Measurements from ENCODE around the gene CLSTN3.

DNA sequence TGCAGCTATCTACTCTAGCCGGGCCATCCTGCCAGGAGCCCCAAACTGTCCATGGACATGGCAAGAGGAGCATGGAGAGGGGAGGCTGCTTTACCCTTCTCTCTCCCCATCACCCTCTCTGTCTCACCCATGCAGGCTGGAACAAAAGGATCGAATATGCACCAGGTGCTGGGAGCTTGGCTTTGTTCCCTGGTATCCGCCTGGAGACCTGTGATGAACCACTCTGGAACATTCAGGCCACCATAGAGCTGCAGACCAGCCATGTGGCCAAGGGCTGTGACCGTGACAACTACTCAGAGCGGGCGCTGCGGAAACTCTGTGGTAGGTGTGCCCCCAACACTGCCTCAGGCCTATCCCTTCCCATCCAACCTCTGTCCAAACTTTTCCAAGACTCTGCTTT lies 5.9 kb downstream of the CLSTN3 start:
- TF ChIP-seq CEBPB (IDR thresholded peaks at IDR 0.05; ENCODE audit: borderline replicate concordance in 1 of 2, low read depth in 2 of 2, low read length in 2 of 2) (no peak), POLR2A (IDR thresholded peaks at IDR 0.05; ENCODE audit: low read depth, low read length) (no peak), TCF12 (IDR thresholded peaks at IDR 0.05; ENCODE audit: low read depth, low read length) (no peak), TARDBP (IDR thresholded peaks at IDR 0.05; ENCODE audit: borderline replicate concordance) (no peak), CREB1 (IDR thresholded peaks at IDR 0.05; ENCODE audit: low read depth) (no peak), MYC (IDR thresholded peaks at IDR 0.05; ENCODE audit: insufficient read depth, insufficient read length, insufficient replicate concordance, low read length, severe bottlenecking) (no peak), FOXK2 (IDR thresholded peaks at IDR 0.05) (no peak), POLR2AphosphoS5 (IDR thresholded peaks at IDR 0.05; ENCODE audit: low read length) (no peak), JUND (IDR thresholded peaks at IDR 0.05; ENCODE audit: low read depth, low read length) (no peak), CHD2 (IDR thresholded peaks at IDR 0.05; ENCODE audit: borderline replicate concordance, low read depth, low read length) (no peak)
- TF ChIP-seq, protein P1, sequence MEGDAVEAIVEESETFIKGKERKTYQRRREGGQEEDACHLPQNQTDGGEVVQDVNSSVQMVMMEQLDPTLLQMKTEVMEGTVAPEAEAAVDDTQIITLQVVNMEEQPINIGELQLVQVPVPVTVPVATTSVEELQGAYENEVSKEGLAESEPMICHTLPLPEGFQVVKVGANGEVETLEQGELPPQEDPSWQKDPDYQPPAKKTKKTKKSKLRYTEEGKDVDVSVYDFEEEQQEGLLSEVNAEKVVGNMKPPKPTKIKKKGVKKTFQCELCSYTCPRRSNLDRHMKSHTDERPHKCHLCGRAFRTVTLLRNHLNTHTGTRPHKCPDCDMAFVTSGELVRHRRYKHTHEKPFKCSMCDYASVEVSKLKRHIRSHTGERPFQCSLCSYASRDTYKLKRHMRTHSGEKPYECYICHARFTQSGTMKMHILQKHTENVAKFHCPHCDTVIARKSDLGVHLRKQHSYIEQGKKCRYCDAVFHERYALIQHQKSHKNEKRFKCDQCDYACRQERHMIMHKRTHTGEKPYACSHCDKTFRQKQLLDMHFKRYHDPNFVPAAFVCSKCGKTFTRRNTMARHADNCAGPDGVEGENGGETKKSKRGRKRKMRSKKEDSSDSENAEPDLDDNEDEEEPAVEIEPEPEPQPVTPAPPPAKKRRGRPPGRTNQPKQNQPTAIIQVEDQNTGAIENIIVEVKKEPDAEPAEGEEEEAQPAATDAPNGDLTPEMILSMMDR (IDR thresholded peaks at IDR 0.05 in 2 of 3, conservative IDR thresholded peaks at IDR 0.05 in 1 of 3; ENCODE audit: control insufficient read depth in 2 of 3, extremely low read depth in 1 of 3, insufficient read depth in 1 of 3, low read depth in 3 of 3, low read length in 3 of 3), result no peak
- TF ChIP-seq, protein P2, sequence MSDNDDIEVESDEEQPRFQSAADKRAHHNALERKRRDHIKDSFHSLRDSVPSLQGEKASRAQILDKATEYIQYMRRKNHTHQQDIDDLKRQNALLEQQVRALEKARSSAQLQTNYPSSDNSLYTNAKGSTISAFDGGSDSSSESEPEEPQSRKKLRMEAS (IDR thresholded peaks at IDR 0.05; ENCODE audit: low read depth, low read length), result no peak
- TF ChIP-seq, protein P3, sequence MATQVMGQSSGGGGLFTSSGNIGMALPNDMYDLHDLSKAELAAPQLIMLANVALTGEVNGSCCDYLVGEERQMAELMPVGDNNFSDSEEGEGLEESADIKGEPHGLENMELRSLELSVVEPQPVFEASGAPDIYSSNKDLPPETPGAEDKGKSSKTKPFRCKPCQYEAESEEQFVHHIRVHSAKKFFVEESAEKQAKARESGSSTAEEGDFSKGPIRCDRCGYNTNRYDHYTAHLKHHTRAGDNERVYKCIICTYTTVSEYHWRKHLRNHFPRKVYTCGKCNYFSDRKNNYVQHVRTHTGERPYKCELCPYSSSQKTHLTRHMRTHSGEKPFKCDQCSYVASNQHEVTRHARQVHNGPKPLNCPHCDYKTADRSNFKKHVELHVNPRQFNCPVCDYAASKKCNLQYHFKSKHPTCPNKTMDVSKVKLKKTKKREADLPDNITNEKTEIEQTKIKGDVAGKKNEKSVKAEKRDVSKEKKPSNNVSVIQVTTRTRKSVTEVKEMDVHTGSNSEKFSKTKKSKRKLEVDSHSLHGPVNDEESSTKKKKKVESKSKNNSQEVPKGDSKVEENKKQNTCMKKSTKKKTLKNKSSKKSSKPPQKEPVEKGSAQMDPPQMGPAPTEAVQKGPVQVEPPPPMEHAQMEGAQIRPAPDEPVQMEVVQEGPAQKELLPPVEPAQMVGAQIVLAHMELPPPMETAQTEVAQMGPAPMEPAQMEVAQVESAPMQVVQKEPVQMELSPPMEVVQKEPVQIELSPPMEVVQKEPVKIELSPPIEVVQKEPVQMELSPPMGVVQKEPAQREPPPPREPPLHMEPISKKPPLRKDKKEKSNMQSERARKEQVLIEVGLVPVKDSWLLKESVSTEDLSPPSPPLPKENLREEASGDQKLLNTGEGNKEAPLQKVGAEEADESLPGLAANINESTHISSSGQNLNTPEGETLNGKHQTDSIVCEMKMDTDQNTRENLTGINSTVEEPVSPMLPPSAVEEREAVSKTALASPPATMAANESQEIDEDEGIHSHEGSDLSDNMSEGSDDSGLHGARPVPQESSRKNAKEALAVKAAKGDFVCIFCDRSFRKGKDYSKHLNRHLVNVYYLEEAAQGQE (IDR thresholded peaks at IDR 0.05; ENCODE audit: low read depth, low read length), result no peak
- TF ChIP-seq, protein P4, sequence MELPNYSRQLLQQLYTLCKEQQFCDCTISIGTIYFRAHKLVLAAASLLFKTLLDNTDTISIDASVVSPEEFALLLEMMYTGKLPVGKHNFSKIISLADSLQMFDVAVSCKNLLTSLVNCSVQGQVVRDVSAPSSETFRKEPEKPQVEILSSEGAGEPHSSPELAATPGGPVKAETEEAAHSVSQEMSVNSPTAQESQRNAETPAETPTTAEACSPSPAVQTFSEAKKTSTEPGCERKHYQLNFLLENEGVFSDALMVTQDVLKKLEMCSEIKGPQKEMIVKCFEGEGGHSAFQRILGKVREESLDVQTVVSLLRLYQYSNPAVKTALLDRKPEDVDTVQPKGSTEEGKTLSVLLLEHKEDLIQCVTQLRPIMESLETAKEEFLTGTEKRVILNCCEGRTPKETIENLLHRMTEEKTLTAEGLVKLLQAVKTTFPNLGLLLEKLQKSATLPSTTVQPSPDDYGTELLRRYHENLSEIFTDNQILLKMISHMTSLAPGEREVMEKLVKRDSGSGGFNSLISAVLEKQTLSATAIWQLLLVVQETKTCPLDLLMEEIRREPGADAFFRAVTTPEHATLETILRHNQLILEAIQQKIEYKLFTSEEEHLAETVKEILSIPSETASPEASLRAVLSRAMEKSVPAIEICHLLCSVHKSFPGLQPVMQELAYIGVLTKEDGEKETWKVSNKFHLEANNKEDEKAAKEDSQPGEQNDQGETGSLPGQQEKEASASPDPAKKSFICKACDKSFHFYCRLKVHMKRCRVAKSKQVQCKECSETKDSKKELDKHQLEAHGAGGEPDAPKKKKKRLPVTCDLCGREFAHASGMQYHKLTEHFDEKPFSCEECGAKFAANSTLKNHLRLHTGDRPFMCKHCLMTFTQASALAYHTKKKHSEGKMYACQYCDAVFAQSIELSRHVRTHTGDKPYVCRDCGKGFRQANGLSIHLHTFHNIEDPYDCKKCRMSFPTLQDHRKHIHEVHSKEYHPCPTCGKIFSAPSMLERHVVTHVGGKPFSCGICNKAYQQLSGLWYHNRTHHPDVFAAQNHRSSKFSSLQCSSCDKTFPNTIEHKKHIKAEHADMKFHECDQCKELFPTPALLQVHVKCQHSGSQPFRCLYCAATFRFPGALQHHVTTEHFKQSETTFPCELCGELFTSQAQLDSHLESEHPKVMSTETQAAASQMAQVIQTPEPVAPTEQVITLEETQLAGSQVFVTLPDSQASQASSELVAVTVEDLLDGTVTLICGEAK (IDR thresholded peaks at IDR 0.05; ENCODE audit: borderline replicate concordance), result no peak
